Fibroblast of lung (primary cell): ENCODE data around the gene SCN4A. TPM values are rescaled to one million over a fixed set of nuclear protein-coding genes. Genes with fewer than 3 reads are reported as not detected.

Experiments
- DNase-seq, 2 donors: peaks; one replicate each; pipeline versions ENCODE4 v3.0.0 to v3.0.0-alpha.2; 2010; ENCODE audit warnings: low read depth in 2 of 2
- H2AFZ ChIP-seq: 2 replicates; pipeline ENCODE4 v1.5.1; 2012; ENCODE audit warnings: low read length, control low read depth, inconsistent platforms
- H3K27ac ChIP-seq: 2 replicates; pipeline ENCODE4 v1.5.1; 2011; ENCODE audit warnings: low read length, control low read depth; ENCODE audit not compliant: insufficient read depth
- H3K27me3 ChIP-seq: 2 replicates; pipeline ENCODE4 v1.5.1; 2011; ENCODE audit warnings: mild to moderate bottlenecking, low read length; ENCODE audit not compliant: control insufficient read depth, insufficient read depth
- H3K36me3 ChIP-seq: 2 replicates; pipeline ENCODE4 v1.5.1; 2011; ENCODE audit warnings: low read length; ENCODE audit not compliant: control insufficient read depth, insufficient read depth
- H3K4me1 ChIP-seq: 2 replicates; pipeline ENCODE4 v1.5.1; 2011; ENCODE audit warnings: low read length; ENCODE audit not compliant: control insufficient read depth, insufficient read depth; ENCODE audit errors: extremely low read depth
- H3K4me2 ChIP-seq: 2 replicates; pipeline ENCODE4 v1.5.1; 2011; ENCODE audit warnings: low read length, control low read depth; ENCODE audit not compliant: insufficient read depth; ENCODE audit errors: extremely low read depth
- H3K4me3 ChIP-seq, 4 experiments: fragments of 200-600 bp in 1 of 4; sonication (generic) in 1 of 4; replicated peaks in 1 of 4; 2 replicates each; pipeline ENCODE4 v1.5.1; 2011 to 2016; ENCODE audit warnings: low read length in 4 of 4, low read depth in 3 of 4, mild to moderate bottlenecking in 3 of 4, control low read depth in 2 of 4, inconsistent platforms in 1 of 4, mixed read lengths in 1 of 4; ENCODE audit not compliant: insufficient read depth in 1 of 4; ENCODE audit errors: control extremely low read depth in 1 of 4
- H3K79me2 ChIP-seq: 2 replicates; pipeline ENCODE4 v1.5.1; 2012; ENCODE audit warnings: mild to moderate bottlenecking, low read length, inconsistent platforms; ENCODE audit not compliant: control insufficient read depth, insufficient read depth
- H3K9ac ChIP-seq: 2 replicates; pipeline ENCODE4 v1.5.1; 2011; ENCODE audit warnings: mild to moderate bottlenecking, low read length, control low read depth; ENCODE audit not compliant: insufficient read depth
- H3K9me3 ChIP-seq: 2 replicates; pipeline ENCODE4 v1.5.1; 2012; ENCODE audit warnings: low read depth, low read length; ENCODE audit not compliant: control insufficient read depth, insufficient read depth
- H4K20me1 ChIP-seq: 2 replicates; pipeline ENCODE4 v1.5.1; 2011; ENCODE audit warnings: low read length; ENCODE audit not compliant: control insufficient read depth, insufficient read depth; ENCODE audit errors: extremely low read depth
- CTCF ChIP-seq, 2 donors: IDR thresholded peaks in 1 of 2; conservative IDR thresholded peaks in 1 of 2; 1 replicate in 1 of 2; 2 replicates in 1 of 2; pipeline ENCODE4 v1.5.1; 2011 to 2012; ENCODE audit warnings: low read length in 2 of 2, control low read depth in 1 of 2, inconsistent platforms in 1 of 2, low read depth in 1 of 2, mild to moderate bottlenecking in 1 of 2
- EZH2 ChIP-seq: IDR thresholded peaks from 2 replicates; pipeline ENCODE4 v1.5.1; 2012; ENCODE audit warnings: low read length, control low read depth, mild to moderate bottlenecking; ENCODE audit errors: missing control alignments
- polyA plus RNA-seq, 2 donors: library from polyadenylated mRNA; depleted of rRNA in 1 of 2; stranded (reverse) in 1 of 2; unstranded in 1 of 2; fragments of >200 nt; gene quantifications; 2 replicates each; pipeline ENCODE4 v1.2.1, GENCODE V29; 2011 to 2012; ENCODE audit warnings: missing spikeins in 1 of 2
- total RNA-seq: library from RNA; depleted of rRNA; stranded (reverse); fragments of >200 nt; gene quantifications from 2 replicates; pipeline ENCODE4 v1.2.1, GENCODE V29; 2014

SCN4A gene
- total and polyA plus RNA-seq, 2 donors (not counting 1 experiment from before 2014, with no cell fraction given) = 0.83 TPM; not detected in 1

- H4K20me1 ChIP-seq = no peaks in the 10 kb centered on the region
- no peaks in the 10 kb centered on the region for H3K79me2 ChIP-seq
- TF ChIP-seq EZH2 (no peak), CTCF (conservative IDR thresholded peaks at IDR 0.05 in 1 of 2, IDR thresholded peaks at IDR 0.05 in 1 of 2; ENCODE audit: low read depth in 1 of 2, low read length in 2 of 2) (no peak)
- no peak for DNase-seq
- H3K4me1 ChIP-seq = no peaks in the 10 kb centered on the region
- H3K9ac ChIP-seq = no peak overlapping the region
- no peak overlapping the region for H3K4me2 ChIP-seq
- no peaks in the 10 kb centered on the region for H3K9me3 ChIP-seq
- no peaks in the 10 kb centered on the region for H3K36me3 ChIP-seq
- no peaks in the 10 kb centered on the region for H3K27me3 ChIP-seq
- no peak overlapping the region for H3K4me3 ChIP-seq
- H2AFZ ChIP-seq = no peak overlapping the region
- H3K27ac ChIP-seq = no peak overlapping the region
These were observed 24.9 kb downstream of the SCN4A start for GRCh38 chr17:63947711-63948330.

DNA sequence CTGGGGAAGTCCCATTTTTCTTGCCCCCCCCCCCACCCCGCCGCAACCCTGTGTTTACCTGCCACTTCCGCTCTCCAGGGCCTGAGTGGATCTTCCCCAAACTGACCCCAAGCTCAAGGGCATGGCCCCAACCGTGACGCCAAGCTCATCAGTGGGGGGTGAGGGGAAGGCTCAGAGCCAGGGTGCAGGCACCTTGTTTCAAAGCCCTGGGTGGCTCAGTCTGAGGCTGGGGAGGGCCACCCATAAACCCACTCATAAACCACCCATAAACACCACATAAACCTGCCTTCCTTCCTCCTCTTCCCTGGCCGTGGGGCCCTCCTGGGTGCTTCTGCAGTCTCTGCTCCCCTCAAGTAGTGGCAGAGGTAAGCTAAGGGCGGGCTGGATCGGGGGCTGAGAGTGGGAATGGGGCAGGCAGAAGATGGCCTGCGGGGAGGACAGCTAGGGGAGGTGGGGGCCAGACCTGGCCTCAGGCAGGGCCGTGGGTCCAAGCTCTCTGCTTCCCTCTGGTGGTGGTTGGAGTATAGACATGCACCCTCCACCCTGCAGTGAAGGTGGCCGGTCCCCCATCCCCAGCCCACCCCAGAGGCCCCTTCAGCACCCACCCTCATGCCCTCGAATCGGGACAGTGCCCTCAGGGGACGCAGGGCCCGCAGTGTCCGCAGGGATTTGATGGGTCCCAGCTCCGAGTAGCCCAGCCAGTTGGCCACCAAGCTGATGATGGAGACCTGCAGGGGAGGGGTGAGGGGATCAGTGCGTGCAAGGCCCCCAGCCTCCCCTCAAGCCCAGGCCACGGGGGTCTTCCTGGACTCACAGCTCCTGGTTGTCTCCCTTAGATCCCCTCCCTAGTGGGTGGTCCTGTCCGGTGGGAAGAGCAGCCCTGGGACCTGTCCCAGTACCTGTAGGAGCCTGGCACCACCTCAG is 26.0 kb downstream of the SCN4A start:
- H3K27me3 ChIP-seq = no peaks in the 10 kb centered on the region
- H3K9me3 ChIP-seq = no peaks in the 10 kb centered on the region
- peak; percentile 11 to 28 for DNase-seq
- no peak overlapping the region for H2AFZ ChIP-seq
- no peak overlapping the region for H3K4me3 ChIP-seq
- TF ChIP-seq CTCF (conservative IDR thresholded peaks at IDR 0.05 in 1 of 2, IDR thresholded peaks at IDR 0.05 in 1 of 2; ENCODE audit: low read depth in 1 of 2, low read length in 2 of 2) (peak in 1 of 2 donors; percentile 71), EZH2 (no peak)
- no peak overlapping the region for H3K9ac ChIP-seq
- no peaks in the 10 kb centered on the region for H3K36me3 ChIP-seq
- H4K20me1 ChIP-seq = no peaks in the 10 kb centered on the region
- H3K4me2 ChIP-seq = no peak overlapping the region
- H3K79me2 ChIP-seq = no peaks in the 10 kb centered on the region
- H3K27ac ChIP-seq = no peak overlapping the region
- H3K4me1 ChIP-seq = no peaks in the 10 kb centered on the region

DNA sequence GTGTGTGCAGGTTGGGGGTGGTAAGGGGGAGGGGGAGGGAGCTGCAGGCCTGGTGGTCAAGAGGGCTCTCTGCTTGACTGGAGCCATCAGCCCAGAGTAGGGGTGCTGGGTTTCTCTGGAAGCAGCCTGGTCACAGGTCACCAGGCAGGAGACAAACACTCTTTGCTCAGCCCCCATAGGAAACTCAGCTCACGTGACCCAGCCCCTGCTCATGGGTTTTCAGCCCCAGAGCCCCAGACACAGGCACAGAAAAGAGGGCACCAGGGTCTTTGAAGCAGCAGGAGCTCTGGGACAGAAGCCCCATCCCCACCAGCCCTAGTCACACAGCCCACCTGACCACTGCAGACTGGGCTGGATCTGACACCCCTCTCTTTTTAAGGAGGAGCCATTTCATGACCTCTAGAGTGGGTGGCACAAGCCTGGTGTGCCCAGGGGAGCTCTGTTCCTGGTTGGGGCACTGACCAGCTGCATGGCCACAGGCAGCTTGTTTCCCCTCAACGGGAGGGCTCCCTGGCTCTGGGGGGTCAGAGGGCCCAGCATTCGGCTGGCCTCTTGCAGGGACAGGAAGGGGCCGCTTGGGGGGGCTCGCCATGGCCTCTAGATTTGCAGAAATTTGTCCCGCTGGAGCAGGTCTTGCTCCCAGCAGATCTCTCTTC is 26.8 kb downstream of the SCN4A start:
- Histone ChIP-seq H3K4me1 (no peaks in the 10 kb centered on the region), H3K4me3 (no peak overlapping the region), H3K27ac (no peak overlapping the region), H2AFZ (no peak overlapping the region), H3K9ac (no peak overlapping the region), H3K4me2 (no peak overlapping the region), H3K27me3 (no peaks in the 10 kb centered on the region), H3K36me3 (no peaks in the 10 kb centered on the region), H3K79me2 (no peaks in the 10 kb centered on the region), H4K20me1 (no peaks in the 10 kb centered on the region), H3K9me3 (no peaks in the 10 kb centered on the region)
- DNase-seq = no peak
- no peak for TF ChIP-seq EZH2
- TF ChIP-seq CTCF (conservative IDR thresholded peaks at IDR 0.05 in 1 of 2, IDR thresholded peaks at IDR 0.05 in 1 of 2; ENCODE audit: low read depth in 1 of 2, low read length in 2 of 2) = no peak
